ENCODE measurements around the gene PEX6.

PEX6 gene

DNA sequence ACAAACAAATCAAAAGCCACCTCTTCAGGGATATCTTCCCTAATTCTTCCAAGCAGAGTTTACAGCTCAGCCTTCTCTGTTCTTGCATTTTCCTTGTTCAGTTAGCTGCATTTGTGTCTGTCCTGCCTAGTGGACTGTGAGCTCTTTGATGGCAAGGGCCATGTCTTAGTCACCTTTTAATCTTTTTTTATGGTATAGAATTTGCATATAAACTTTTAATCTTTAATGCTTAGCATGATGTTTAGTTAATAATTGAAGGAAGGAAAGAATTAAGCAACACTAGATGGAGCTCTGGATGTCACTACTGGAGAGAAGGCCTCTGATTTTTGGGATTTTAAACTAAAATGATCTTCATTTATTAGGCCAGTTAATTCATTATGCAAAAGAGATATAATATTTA is 17.5 kb upstream of the PEX6 start:
- no peak for DNase-seq (ENCODE audit: low read depth in 2 of 2)

- no peak for DNase-seq (ENCODE audit: low read depth in 2 of 2)
Measured at GRCh38 chr6:42993445-42993844, 14.5 kb upstream of the PEX6 start.

DNA sequence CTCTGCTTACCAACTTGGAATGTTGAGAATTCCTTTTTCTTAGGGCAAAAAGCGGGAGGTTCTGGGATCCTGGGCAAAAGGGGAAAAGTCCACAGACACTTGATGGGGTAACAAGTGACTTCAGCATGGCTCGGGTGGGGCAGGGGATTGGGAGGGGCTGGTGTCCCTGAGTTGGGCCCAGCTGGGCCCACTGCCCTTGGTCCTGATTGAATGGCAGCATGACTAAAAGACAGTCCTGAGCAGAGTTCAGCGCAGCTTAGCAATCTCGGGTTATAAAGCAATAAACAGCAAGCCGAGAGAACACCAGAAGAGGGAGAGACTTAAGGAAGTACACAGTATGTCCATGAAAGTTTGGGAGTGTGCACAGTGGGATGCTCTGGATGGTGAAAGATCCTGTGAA is 10.9 kb upstream of the PEX6 start:
- DNase-seq (ENCODE audit: low read depth in 2 of 2), result no peak

DNA sequence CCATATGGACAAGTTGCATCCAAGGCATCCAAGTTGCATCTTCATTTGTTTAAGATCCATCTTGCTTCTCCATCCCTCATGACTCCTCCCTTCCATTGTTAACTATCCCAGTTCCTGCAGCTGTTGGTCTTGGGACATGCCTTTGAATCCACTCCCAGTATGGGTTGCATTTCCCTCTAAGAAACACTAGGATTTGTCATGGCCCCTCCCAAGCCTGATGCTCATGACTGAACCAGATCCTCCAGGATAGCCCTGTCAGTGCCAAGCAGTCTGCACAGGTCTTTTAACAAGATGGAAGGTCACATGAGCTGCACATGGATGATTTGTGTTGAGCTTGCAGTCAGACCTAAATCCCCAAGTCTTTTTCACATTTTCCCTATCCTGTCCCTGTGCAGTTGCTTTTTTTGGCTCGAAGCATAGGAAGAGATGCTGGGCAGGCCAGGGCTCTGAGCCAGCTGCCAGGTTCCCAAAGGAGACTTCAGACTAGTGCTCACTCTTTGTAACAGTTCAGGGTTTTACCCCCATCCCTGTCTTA is 9.6 kb upstream of the PEX6 start:
- no peak for DNase-seq (ENCODE audit: low read depth in 2 of 2)

DNA sequence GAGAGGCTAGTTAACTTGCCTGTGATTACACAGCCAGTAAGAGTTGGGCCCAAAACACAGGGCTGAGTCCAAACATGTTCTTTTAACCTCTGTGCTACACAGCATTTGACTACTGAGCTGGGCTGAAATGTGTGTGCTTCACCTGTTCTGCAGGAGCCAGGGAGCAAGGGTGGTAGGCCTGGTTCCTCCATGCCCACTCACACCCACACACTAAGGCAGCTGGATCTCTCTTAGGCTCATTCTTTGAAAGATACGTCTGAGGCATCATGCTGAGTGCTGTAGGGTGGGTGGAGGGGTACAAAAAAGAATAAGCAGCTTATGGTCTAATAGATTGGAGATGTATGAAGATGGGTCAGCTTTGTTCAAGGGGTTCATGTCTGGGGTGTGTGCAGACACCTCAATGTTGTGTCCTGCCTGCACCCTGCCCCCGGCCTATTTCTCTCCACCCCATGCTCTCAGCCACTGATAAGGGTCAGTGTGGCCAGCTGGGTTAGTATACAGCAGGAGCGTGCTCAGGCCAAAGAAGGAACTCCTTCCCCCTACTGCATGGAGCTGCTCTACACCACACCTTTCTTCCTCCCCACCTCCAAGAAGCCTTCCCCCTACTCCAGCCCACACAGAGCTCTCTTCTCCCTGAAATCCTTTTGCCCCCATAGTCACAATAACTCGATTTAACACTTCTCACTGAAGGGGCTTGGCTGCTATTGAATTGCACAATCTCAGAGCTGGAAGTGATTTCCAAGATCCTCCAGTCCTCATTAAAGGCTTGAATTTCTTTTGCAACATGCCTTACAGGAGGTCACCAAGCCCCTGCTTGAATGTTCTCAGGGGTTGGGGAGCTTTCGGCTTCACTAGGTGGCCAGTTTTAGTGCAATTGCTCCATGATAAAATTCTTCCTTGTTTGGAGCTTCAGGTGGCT is 8.8 kb upstream of the PEX6 start:
- DNase-seq (ENCODE audit: low read depth in 2 of 2), result no peak

DNA sequence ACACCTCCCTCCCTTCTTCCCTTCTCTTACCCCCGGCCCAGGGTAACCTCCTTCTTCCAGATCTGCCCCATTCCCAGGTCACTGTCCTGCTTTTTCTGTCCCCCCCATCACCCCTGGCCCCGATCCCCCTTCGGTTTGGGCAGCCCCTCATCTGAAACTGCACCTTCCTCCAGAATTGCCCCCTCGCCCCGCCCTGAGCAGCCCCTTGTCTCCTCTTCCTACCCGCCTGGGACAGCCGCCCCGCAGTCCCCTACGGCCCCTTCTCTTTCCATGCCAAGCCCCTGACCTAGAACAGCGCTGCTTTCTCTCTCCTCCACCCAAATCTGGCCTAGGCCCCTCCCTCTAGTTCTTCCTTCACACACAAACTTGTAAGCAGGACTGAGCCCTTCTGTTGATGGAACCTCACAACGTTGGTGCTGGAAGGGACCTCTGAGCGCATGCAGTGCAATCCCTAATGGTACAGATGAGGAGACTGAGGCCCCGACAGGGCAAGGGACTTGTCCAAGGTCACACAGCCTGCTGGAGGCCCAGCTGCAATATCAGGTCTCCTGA is 6.0 kb upstream of the PEX6 start:
- DNase-seq (ENCODE audit: low read depth in 2 of 2), result no peak

DNA sequence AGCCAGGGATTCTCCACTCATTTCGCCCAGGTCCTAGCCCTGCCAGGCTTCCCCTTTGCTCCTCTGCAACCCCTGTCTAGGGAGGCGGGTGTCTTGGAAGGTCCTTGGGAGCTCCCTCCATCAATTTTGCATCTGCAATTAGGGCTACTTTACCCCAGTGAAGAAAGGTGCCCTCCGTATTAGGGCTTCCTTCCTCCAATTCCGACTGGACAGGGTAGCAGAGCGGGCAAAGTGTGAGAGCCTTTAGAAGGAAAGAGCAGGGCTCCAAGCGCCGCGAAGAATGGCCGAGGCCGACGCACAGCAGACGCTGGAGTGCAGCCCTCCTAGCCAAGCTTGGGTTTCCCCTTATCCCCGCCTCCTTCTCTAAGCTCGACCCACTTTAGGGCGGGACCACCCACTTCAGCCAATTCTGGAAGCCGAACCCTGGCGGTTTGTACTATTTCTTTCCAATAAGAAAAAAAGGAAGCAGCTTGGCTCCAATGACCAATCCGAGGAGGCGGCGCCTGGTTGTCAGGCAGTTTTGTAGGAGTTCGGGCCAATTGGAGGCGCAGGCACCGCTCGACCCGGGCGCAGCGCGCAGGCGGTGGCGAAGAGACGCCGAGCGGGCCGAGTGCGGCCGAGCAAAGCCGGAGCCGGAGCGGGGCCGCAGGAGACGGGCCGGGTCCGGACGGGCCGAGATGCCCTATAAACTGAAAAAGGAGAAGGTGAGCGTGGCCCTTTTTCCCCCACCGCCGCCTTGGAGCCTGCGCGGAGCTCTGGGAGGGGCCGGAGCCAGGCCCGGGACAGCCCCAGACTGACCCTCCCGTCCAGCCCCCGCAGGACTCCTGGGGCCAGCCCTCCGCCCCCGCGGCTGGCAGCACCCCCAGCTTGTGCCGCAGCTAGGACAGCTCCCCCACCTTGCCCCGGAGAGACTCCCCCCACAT is 5.3 kb upstream of the PEX6 start, which contains the start of gene PPP2R5D:
Gene PPP2R5D (plus strand): TSS at position 570 of the 923 bp plus-strand sequence. CDS start 108 bp downstream, at position 678.
- peak; percentile 90 to 96 for DNase-seq (ENCODE audit: low read depth in 2 of 2)

- no peak for DNase-seq (ENCODE audit: low read depth in 2 of 2)
Measured at GRCh38 chr6:42981836-42982235, 2.9 kb upstream of the PEX6 start.

GRCh38 chr6:42979523-42980177 is 669 bp upstream of the PEX6 start:
- DNase-seq (ENCODE audit: low read depth in 2 of 2), result no peak

- DNase-seq (ENCODE audit: low read depth in 2 of 2), result no peak
Measured at GRCh38 chr6:42978487-42978838, 518 bp downstream of the PEX6 start.

GRCh38 chr6:42974919-42975505 is 4.0 kb downstream of the PEX6 start:
- no peak for DNase-seq (ENCODE audit: low read depth in 2 of 2)

DNA sequence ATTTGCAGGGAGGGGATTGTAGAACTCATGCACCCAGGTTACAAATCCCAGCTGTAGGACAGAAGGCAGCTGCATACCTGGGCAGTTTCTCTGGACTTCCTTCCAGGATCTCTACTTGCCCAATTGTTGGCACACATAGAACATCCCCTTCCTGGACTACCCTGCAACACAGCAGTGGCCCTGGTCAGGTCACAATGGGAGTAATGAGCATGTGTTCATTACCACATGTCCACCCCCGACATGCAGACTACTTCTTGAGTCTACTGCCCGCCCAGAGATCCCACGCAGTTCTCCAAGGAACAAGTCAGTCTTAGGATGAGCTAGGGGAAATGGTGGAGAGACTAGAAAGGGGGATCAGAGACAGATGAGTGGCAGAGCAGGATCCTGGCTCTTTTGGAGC is 5.1 kb downstream of the PEX6 start:
- DNase-seq (ENCODE audit: low read depth in 2 of 2), result no peak

DNA sequence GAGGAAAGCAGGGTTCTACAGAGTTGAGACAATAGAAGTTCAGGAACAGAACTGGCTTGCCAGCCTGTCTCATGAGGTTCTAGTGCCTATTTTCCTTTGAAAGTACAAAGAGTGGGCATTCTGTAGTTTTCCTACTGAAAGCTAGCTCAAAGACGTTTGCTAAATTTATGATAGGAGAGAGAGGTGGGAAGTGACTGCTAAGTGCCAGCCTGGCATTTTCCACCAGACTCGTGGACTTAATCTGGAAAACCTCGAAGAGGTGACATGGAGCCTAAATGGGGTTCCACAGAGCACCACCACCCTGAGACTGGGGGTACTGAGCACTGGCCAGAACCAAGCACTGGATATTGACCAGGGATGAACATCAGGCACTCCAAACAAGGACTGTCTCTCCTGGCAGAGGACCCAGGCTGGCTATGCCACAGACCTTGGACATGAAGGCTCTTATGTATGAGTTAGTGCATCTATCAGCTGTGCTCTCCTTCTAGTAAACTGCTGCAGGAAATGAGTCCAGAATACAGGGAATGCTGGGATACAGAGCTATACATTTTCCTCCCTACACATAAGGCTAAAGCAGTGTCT is 7.1 kb downstream of the PEX6 start:
- DNase-seq (ENCODE audit: low read depth in 2 of 2), result no peak

GRCh38 chr6:42970871-42971612 is 7.9 kb downstream of the PEX6 start:
- no peak for DNase-seq (ENCODE audit: low read depth in 2 of 2)

DNA sequence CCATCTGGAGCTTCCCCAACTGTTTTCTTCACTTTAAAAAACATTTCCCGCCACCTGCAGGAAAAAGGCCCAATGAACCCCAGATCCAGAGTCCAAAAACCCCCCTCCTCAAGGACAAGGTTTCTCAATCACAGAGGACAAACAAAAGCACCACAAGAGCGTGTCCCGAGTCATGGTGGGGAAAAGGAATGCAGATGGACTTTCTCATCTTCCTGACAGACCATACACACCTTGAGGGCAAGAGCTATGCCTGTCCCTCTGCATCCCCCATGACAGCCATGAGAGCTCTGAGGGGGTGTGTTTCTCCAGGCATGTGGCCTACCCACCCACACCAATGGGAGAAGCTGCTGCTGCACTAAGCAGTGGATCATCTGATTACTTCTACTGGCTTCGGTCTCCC is 9.0 kb downstream of the PEX6 start:
- no peak for DNase-seq (ENCODE audit: low read depth in 2 of 2)

DNA sequence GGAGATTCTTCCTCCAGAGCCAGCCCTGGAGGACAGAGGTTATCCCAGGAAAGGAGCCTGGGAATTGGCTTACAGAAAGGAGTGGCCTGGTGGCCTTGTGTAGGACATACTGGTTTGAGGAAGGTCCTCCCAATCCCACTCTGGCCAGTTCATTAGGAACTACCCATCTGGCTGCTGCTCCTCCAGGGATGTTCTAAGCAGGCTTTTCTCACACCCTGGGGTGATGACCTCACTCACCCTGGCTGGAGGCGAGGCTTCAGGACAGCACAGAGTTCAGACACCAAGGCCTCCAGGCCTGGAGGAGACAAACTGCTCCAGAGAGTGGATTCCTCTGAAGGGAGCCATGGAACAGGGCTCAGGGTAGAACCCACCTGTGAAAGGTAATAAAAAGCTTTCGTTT is 9.6 kb downstream of the PEX6 start:
- DNase-seq (ENCODE audit: low read depth in 2 of 2), result no peak

DNA sequence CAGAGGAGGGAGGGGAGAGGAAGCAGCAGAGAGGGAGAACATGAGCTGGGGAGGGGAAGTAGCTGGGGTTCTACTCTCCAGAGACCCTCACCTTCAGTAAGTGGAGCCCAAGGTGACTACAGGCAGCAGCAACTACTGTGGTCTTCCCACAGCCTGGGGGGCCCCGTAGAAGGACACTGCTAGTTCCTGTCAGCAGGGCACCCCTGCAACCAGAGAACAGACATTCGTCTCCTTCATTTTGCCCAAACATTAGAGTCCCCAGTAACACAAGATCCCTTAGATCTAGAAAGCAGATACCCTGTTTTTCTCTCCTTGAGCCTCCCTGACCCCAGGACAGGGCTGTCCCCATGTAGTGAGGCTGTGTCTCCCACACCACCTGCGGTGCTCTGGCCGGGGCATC is 10.2 kb downstream of the PEX6 start:
- DNase-seq (ENCODE audit: low read depth in 2 of 2), result no peak

- DNase-seq (ENCODE audit: low read depth in 2 of 2), result no peak
Measured at GRCh38 chr6:42968126-42968701, 10.8 kb downstream of the PEX6 start.

DNA sequence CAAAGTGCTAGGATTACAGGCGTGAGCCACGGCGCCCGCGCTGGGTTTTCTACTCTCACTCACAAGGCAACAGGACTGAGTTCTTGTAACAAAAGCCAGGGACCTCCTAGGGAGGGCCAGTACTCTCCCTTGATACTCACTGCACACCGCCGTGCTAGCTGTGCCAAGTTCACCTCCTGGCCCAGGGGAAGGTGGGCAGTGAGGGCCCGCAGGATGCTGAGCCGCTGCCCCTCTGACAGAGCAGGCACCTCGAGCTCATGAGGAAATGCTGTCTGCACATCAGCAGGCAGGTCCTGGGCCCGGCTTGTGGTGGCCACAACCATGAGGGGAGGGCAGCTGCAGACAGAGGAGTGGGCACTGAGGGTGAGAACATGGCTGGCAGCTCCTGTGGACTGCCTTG is 11.8 kb downstream of the PEX6 start:
- DNase-seq (ENCODE audit: low read depth in 2 of 2), result no peak

- no peak for DNase-seq (ENCODE audit: low read depth in 2 of 2)
Measured at GRCh38 chr6:42966571-42966970, 12.4 kb downstream of the PEX6 start.
